GM21576 (cell line): ENCODE measurements around the gene NEU4.
A peak's percentile ranks its signal among the peaks of the same experiment; 100 is the strongest.
"Not testable (repeated sequence)": the region's sequence is repeated elsewhere in the genome, so short reads cannot be mapped to it uniquely, and the experiment has no call there.

Source experiments
- ATAC-seq: cut with Tn5 transposase; IDR thresholded peaks from one replicate; pipeline ENCODE4 v1.9.1; 2021; ENCODE audit warnings: mild to moderate bottlenecking, moderate library complexity; ENCODE audit not compliant: unreplicated experiment

NEU4 gene

DNA sequence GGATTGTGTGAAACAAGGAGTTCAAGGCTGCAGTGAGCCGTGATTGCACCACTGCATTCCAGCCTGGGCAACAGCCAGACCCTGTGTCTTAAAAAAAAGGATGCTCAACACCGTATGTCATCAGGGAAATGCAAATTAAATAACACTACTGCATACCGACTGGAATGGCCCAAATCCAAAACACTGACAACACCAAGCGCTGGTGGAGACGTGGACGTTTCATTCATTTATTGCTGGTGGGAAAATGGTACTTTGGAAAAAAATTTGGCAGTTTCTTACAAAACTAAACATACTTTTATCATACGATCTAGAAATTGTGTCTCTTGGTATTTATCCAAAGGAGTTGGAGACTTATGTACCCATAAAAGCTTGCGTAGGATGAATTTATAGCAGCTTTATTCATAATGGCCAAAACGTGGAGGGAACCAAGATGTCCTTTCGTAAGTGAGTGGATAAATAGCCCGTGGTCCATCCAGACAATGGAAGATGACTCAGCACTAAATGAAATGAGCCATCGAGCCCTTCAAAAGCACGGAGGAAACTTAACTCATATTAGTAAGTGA lies 24.2 kb downstream of the NEU4 start:
- no peak for ATAC-seq

DNA sequence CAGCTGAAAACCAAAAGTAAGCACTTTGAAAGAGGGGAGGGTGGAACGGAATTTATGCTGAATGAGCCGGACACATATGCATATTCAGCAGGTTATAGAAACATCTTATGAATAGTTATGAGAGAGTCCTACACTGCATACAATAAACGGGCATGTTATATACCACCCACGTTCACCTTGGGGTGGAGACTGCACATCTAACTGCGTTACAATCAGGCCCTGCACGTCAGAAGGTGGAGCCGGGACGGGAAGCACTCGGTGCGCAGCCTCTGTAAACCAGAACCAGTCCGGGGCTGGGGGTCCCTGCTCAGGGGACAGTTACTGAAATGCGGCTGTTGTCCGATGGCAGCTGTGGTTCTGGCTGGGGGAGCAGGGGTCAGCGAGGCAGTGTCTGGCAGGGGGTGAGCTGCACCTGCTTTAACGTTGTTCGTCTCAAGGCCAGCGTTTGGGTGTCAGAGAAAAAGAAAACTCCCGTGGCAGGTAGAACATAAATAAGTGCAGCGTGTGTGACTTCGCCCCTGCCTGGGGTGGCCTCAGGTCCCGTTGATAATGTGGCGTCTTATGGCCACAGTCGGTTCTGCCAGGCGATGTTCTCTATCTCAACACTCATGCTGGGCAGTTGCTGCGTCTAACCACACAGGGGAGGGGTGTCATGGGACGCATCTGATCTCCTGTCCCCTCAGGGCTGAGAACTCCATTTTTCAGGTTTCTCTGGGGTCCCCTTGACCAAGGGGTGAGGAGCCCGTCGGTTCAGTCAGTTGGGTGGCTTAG lies 24.9 kb downstream of the NEU4 start:
- not testable (repeated sequence) for ATAC-seq

DNA sequence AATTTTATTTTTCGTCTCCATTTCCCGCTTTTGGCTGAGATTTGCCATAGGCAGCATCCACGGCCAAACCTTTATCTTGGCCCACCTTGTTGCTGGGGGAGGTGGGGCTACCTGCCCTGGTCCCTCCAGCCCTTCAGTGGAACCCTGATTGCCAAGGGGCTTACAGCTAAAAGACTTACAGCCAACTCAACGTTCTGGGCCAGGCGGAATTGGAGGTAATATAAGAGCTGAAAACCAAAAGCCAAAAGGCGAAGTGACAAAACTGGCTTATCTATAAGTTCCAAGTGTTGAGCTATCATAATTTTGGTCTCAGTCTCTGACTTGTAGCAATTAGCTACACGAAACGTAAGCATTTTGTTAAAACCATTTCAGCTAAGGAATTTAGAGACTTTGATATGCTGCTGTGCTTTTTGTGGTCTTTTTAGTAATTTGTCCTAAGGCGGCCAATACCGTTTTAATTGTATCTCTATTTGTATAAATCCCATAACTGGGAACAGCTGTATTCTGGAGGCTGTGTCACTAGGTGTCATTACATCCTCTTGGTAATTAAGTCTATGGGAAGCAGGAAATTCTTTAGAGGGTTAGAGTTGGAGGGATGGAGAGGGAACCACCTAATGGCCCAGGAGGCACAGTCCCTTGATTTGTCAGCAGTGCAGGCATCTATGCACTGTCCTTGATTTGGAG lies 25.7 kb downstream of the NEU4 start:
- ATAC-seq = no peak

DNA sequence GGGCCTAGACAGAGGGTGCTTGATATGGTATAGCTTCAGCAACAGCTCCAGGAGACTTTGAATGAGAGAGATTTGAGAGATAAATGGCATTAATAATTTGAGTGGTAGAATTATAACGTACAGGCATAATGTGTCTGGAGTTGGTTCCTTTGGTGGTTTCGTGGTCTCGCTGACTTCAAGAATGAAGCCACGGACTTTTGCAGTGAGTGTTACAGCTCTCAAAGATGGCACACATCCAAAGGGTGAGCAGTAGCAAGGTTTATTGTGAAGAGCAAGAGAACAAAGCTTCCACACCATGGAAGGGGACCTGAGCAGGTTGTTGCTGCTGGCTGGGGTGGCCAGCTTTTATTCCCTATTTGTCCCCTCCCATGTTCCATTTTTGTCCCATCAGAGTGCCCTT lies 26.6 kb downstream of the NEU4 start:
- ATAC-seq = no peak

DNA sequence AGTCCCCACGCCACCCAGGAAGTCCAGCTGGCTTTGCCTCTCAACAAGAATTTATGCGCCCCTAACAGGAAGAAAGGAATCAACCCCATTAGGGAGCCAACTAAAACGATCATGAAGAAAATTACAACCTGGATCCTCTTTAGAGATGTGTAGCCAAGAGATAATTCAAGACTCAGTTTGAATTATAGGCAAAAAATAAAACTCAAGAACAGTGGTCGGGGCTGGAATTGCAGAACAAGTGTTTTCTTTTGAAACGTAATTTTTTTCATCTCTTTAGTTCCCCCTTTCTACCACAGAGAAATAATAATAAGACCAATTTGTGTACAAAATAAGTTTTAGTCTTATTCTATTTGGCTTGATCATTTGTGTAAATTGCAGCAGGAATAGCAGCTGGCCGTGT lies 27.3 kb downstream of the NEU4 start:
- no peak for ATAC-seq

DNA sequence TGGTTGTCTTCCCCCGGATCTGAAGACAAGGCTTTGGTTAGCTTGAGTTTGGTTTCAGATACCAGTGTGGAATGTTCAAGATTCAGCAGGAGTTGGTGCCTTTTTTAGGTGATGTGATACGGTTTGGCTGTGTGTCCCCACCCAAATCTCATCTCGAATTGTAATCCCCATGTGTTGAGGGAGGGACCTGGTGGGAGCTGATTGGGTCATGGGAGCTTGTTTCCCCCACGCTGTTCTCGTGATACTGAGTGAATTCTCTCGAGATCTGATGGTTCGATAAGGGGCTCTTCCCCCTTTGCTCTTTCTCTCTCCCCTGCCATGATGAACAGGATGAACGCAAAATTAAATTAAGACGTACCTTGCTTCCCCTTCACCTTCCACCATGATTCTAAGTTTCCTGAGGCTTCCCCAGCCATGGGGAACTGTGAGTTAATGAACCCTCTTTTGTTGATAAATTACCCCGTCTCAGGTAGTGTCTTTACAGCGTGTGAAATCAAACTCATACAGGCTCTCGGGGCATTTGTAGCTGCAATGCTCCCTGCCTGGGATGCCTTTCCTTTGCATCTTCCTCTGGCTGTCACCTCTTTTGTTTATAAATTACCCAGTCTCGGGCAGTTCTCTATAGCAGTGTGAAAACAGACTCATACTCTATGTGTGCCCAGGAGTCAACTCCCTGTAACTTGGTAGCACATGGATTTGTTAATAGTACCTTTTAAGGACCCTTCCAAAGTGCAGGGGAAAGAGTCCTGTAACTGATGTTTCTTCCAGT lies 28.4 kb downstream of the NEU4 start:
- no peak for ATAC-seq

DNA sequence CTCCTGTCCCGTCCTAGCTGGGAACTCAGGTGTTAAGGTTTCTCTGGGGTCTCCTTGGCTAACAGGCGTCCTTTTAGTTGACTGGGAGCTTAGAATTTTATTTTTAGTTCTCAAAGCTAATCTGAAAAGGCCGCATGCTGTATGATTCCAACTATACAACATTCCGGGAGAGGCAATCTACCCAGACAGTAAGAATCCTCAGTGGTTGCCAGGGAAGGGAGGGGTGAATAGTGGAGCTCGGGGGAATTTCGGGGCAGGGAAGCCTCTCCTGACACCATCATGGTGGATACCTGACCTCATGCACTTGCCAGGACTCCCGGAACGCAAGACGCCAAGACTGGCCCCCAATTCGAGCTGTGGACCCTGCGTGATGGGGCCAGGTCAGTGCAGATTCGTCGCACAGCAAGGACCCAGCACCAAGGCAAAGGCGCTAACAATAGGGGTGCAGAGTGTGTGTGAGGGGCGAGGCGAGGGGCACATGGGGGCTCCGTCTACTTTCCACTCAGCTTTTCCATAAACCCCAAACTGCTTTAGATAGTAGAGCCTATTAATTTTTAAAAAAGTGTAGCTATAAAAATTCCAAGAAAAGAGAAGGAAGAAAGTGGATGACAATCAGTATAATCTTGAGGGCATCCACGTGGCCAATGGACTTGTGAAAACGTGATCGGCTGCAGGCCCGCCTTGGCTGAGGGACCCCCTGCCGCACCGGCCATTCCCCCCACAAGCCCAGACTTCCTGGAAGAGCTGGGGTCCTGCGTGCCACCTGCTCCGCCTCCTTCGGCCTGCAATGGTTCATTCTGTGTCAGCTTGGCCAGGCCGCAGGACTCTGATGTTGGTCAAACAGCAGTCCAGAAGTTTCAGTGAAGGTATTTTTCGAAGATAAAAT lies 32.4 kb downstream of the NEU4 start:
- no peak for ATAC-seq

DNA sequence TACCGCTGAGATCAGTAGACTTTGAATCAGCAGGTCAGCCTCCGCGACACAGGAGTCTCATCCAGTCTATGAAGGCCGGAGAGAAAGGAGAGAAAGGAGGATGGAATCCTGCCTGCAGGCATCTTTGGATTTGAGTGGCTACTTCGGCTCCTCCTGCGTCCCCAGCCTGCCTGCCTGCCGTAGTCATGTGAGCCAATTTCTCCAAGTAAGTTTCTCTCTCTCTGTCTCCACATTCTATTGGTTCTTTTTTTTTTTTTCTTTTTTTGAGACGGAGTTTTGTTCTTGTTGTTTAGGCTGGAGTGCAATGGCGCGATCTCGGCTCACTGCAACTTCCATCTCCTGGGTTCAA lies 33.0 kb downstream of the NEU4 start:
- no peak for ATAC-seq

DNA sequence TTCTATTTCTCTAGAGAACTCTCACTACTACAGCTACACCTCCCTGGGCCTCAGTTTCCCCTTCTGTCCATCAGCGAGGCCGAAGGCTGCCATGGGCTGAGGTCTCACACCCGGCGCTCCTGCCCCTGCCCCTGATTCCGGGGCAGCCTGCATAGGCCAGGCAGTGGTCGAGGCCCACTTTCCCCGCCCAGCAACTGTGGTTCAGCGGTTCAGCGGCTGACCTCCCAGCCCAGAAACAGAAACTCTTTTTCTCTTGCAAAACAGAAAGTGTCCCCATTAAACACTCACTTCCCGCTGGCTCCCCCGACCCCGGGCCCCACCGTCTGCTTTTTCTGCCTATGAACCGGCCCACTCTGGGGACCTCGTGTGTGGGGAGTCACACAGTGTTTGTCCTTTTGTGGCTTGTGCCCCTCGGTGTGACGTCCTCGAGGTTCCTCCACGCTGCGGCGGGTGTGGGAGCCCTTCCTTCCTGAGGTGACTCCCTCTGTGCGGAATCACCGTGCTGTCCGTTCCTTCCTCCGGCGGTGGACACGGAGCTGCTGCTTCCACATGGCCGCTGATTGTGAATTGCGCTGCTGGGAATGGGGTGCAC lies 33.7 kb downstream of the NEU4 start:
- peak; percentile 43 for ATAC-seq

DNA sequence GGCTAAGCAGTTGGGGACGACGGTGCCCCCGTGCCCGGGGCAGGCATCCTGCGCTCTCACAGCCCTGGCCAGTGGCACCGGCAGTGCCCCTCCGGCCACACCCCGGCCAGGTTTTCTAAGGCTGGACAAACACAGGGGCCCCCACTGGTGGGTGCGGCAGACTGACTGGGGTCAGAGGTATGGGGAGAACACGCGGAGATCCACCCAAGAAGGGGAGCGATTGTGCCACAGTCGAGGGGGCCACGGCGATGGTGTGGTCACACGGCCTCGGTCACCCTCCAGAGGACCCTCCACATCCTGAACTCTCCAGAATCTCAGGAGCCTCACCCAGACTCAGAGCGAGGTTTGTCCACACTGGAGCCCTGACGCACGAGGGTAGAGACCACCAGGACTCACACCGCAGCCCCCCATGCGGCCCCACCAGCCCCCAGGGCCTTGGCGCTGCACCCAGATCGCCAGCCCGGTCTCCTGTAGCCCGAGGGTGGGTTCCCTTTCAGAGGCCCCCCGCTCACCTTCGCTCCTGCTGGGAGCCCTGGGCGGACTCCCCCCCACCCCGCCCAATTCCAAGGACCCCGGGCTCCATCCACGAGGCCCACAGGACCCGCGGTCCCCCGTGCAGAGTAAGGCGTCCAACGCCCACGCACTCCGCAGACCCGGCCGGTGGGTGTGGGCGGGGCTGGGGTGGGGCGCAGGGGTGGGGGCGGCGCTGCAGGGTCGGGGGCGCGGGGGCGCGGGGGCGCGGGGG lies 34.5 kb downstream of the NEU4 start:
- ATAC-seq = peak; percentile 13

DNA sequence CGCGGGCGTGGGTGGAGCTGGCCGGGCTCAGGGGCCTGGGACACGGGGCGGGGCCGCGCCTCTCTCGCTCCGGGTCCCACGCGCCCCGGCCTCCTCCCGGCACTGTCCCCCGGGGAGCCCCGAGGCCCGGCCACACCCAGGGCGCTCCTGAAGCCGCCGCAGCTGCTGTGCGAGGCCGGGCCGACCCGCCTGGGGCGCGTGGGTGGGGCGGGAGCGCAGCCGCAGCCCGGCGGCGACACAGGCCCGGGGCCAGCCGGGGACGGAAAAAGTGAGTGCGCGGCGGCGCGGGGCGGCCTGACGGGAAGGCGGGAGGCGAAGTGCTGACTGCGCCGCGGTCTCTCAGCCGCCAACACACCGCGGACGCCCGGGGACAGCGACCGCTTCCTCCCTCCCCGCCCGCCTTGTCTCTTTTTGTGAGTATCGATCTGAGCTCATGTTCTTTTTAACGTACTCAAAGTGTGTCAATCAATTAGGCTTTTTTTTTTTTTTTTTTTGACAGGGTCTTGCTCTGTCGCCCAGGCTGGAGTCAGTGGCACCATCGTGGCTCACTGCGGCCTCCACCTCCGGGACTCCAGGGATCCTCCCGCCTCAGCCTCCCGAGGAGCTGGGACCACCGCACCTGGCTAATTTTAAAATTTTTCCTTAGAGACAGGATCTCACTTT lies 35.2 kb downstream of the NEU4 start:
- ATAC-seq = peak; percentile 47

DNA sequence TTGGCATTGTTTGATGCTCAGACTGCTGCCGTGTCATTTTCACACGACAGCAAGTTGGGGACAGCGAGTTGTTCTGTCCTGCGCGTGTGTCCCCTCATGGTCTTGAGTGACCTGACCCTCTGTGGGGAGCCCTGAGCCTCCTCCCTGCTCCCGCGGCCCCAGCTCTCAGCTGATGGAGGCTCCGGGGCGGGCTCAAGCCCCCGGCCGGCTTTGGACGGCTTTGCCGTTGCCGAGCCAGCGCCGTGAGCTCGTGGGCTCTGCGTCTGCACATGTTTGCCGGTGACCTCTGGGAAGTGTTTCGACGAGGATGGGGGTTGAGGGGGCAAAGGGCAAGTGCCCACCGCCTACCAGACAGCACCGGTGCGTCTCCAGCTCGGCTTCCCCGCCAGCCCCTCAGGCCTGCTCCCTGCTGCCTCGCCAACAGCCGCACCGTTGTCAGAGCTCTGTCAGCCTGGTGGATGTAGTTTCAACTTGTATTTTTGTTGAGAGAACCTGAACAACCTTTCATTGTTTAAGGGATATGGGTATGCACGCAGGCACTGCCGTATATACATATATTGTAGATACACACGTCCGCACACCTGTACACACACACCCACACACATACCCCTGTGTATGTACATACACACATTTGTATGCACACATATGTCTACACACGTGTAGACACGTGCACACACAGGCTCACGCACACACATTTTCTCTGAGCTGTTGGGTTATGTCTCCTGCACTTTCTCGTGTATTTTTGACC lies 36.0 kb downstream of the NEU4 start:
- ATAC-seq = no peak

DNA sequence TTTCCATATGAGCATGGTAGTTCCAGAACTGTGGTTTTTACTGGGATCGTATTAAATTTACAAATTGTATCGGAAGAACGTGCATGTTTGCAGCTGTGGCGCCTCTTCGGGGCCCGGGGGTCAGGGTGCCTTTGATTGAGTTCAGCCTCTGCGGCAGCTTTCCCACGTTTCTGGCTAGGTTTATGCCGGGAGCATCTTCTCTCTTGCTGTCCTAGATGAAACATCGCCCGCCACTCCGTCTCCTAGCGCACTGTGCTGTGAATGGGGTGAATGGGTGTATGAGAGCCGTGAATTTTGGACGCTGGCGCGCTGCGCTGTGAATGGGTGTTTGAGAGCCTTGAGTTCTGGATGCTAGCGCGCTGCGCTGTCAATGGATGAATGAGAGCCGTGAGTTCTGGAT lies 37.4 kb downstream of the NEU4 start:
- no peak for ATAC-seq

DNA sequence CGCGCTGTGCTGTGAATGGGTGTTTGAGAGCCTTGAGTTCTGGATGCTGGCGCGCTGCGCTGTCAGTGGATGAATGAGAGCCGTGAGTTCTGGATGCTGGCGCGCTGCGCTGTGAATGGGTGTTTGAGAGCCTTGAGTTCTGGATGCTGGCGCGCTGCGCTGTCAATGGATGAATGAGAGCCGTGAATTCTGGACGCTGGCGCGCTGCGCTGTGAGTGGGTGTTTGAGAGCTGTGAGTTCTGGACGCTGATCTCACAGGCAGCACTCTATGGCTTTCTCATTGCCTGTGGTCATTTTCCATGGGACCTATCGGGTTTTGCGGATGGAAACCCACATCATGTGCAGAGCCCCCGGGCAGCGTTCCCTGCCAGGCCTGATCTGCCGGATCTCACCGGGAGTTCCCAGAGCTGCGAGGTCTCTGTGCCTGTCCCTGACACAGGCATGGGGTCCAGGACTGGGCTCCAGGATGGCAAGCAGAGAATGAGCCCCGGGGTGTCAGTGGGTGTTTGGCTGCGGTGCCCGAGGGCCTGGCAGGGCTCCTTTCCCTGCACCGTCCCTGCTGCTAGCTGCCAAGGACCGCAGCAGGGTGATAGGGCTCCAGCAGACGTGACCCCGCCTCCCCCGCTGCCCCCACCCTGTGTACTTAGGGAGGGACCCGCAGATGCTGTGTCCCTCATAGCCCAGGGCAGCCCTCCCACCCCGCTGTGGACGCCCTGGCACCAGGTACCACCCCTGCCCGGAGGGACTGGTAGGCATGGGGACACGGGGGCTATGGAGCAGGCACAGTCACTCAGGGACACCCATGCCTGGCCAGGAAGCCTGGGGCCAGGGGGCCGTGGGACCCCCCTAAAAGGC lies 40.0 kb downstream of the NEU4 start:
- no peak for ATAC-seq

DNA sequence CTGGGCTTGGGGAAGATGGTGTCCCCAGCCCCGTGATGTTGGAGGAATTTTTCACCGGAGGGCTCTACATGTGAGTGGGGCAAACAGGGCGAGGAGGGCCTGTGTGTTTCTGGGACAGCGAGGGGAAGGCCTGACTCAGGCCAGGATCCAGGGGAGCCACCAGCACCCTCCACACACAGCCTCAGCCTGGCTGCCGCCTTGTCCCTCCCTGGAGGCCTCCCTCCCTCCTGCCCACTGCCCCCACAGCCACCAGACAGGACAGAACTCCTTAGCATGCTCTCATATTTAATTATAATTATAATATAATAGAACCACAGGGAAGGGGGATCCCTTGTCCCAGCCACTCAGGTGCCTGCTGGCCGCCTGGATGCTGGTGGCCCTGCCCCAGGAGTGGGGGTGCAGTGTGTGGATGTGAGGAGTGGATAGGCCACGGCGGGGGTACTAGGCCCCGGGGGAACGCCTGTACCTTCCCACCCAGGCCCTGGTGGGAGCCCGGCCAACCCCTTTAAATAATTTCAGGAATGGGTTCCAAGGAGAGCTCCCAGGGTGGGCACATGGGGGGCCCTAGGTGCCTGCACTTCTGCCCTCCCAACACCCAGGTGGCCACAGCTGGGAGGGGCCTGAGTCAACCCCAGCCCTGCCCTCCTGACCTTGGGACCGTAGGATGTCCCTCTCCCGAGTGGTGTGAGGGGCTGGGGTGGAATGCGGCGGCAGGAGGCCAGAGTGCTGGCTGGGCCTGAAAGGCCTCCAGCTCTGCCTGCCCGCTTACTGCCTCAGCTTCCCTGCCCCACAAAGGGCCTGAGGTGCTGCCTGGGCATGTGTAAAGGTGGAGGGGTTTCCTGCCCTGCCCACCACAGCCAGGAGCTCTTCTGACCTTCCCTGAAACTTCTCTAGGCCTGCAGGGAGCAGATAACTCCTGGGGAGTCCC lies 40.9 kb downstream of the NEU4 start:
- no peak for ATAC-seq

DNA sequence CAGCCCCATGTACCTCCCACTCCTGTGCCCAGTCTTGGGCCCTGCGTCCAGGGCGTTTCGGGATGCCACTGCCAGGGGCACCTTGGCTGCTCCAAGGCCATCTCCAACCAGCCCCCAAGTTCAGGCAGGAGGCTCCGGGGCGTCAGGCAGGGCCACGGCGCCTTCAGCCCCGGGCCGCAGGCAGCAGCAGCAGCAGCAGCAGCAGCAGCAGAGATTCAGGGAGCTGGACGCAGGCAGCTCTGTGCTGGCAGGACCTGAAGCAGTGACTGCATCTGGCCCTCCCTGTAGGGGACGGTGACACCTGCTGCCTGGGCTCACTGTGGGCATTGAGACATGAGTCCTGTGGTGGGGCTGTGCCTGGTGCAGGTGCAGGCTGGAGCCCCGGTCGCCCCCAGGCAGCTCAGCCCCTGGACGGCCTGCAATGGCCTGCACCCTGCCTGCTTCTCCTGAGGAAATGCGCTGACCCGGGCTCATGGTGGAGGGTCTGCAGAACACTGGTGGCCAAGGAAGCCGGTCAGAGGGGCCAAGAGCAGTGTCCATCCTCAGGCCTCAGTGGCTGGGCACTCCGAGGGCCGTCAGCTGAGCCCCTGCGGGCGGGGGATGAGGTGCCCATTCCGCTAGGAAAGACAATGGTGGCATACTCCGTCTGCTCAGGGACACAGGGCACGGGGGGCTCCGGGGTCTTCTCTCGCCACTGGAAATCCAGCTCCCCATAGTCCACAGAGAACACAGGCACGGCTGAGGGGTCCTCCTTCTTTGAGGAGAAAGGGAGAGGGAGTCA lies 41.7 kb downstream of the NEU4 start:
- no peak for ATAC-seq
